ENCODE measurements around the gene CDCA5. TPM values are rescaled to one million over a fixed set of nuclear protein-coding genes. Genes with fewer than 3 reads are reported as not detected.

Gene CDCA5
- polyA plus RNA-seq, 1 of the 3 experiments (the other 2 are of a cell fraction): 16.3 TPM

GRCh38 chr11:65058419-65059054 is 25.3 kb downstream of the CDCA5 start, which contains the start of gene NAALADL1:
NAALADL1 (minus strand) TSS chr11:65058553; CDS start chr11:65058521, 32 bp downstream.
- Histone ChIP-seq H3K4me2 (no peak within 1 kb of the TSS), H3K4me1 (ENCODE audit: control insufficient read depth in 1 of 2, insufficient read depth in 2 of 2, low read depth in 1 of 2, low read length in 1 of 2) (no peaks in the 10 kb centered on the region), H3K27ac (ENCODE audit: low read depth in 2 of 2, low read length in 1 of 2) (no peak within 1 kb of the TSS), H3K9ac (no peak within 1 kb of the TSS), H3F3A (replicated peaks; ENCODE audit: insufficient read depth) (peaks cover 3% of the 10 kb centered on the region), H3K9me3 (no peaks in the 10 kb centered on the region), H4K20me1 (ENCODE audit: insufficient read depth) (no peaks in the 10 kb centered on the region), H3K36me3 (replicated peaks in 1 of 2; ENCODE audit: control insufficient read depth in 1 of 2, insufficient read depth in 2 of 2, low read length in 1 of 2) (no peaks in the 10 kb centered on the region), H3K9me2 (no peaks in the 10 kb centered on the region), H3K27me3 (ENCODE audit: insufficient read depth) (no peaks in the 10 kb centered on the region), H3K79me2 (ENCODE audit: insufficient read depth) (no peaks in the 10 kb centered on the region), H2AFZ (ENCODE audit: low read depth) (no peak within 1 kb of the TSS), H3K4me3 (ENCODE audit: low read depth in 2 of 2, low read length in 1 of 2) (no peak within 1 kb of the TSS)
- WGBS (ENCODE audit: low lambda C conversion rate): 66% methylated on average over 7 of the region's 8 CpGs
- no peak for TF ChIP-seq YY1 (IDR thresholded peaks at IDR 0.05; ENCODE audit: low read depth)
- no peak for TF ChIP-seq EP300 (IDR thresholded peaks at IDR 0.05; ENCODE audit: borderline replicate concordance in 1 of 2, low read depth in 1 of 2, low read length in 1 of 2)
- TF ChIP-seq GABPA (IDR thresholded peaks at IDR 0.05; ENCODE audit: low read depth): no peak
- TF ChIP-seq NFIC (IDR thresholded peaks at IDR 0.05; ENCODE audit: borderline replicate concordance): no peak
- no peak for TF ChIP-seq CHD2 (IDR thresholded peaks at IDR 0.05; ENCODE audit: low read length, partially characterized antibody)
- TF ChIP-seq PBX3 (IDR thresholded peaks at IDR 0.05): no peak
- no peak for TF ChIP-seq CTCF (IDR thresholded peaks at IDR 0.05)
- TF ChIP-seq MAX (IDR thresholded peaks at IDR 0.05; ENCODE audit: low read depth): no peak
- no peak for TF ChIP-seq SMC3 (IDR thresholded peaks at IDR 0.05; ENCODE audit: low read depth, low read length)
- TF ChIP-seq USF2 (IDR thresholded peaks at IDR 0.05; ENCODE audit: borderline replicate concordance, low read depth, low read length): no peak
- TF ChIP-seq SIN3A (IDR thresholded peaks at IDR 0.05; ENCODE audit: borderline replicate concordance, low read depth, low read length): no peak
- no peak for TF ChIP-seq JUND (IDR thresholded peaks at IDR 0.05)
- TF ChIP-seq NRF1 (IDR thresholded peaks at IDR 0.05; ENCODE audit: low read depth, low read length): no peak
- no peak for TF ChIP-seq FOSL2 (IDR thresholded peaks at IDR 0.05; ENCODE audit: borderline replicate concordance, low read depth)
- ChIA-PET POLR2A (no interaction called here), CTCF (no interaction called here)
- no peak for DNase-seq

Data from SK-N-SH (cell line).